Fibroblast of the aortic adventitia (primary cell): ENCODE data around the gene LRRC8D. TPM values are rescaled to one million over a fixed set of nuclear protein-coding genes. Genes with fewer than 3 reads are reported as not detected.

Source experiments
- DNase-seq: peaks from one replicate; pipeline ENCODE4 v3.0.0-alpha.2; 2010; ENCODE audit warnings: low read depth
- H3K4me3 ChIP-seq: 2 replicates; pipeline ENCODE4 v1.5.1; 2011; ENCODE audit warnings: low read depth, mild to moderate bottlenecking, control low read depth, low read length, moderate library complexity
- total RNA-seq: library from RNA; depleted of rRNA; stranded (reverse); fragments of >200 nt; gene quantifications from 2 replicates; pipeline ENCODE4 v1.2.3, GENCODE V29; 2012; ENCODE audit warnings: low replicate concordance
- TF ChIP-seq, protein P1 (sequence below): IDR thresholded peaks from 2 replicates; pipeline ENCODE4 v1.5.1; 2011; ENCODE audit warnings: mild to moderate bottlenecking, low read length, control low read depth, inconsistent platforms; ENCODE audit not compliant: insufficient read depth

LRRC8D gene
- total RNA-seq, 1 donor: 45.6 TPM

DNA sequence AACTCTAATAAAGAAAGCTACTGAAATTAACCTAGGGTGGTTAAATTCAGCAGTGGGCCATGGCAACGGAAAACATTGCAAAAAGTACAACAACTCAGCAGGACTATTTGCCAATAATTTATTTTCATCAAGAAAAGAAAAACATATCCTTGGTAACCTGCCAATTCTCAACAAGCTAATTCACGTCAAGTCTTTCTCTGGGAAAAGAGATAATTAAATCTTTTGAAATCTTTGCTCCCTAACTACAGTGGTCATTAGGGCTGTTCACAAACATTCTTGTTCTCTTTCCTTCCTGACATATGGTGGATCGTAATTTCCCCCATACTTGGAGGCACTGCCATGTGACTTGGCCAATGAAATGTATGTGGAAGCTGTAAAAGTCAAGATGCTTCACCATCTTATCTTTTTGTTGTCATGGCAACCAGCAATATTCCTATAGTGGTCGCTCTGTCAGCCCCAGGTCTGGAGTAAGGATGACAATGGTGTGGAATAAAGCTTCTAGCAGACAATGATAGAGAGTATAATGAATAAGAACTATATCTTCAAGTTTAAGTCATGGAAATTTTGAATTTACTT is 144.4 kb downstream of the LRRC8D start:
- TF ChIP-seq, protein P1, sequence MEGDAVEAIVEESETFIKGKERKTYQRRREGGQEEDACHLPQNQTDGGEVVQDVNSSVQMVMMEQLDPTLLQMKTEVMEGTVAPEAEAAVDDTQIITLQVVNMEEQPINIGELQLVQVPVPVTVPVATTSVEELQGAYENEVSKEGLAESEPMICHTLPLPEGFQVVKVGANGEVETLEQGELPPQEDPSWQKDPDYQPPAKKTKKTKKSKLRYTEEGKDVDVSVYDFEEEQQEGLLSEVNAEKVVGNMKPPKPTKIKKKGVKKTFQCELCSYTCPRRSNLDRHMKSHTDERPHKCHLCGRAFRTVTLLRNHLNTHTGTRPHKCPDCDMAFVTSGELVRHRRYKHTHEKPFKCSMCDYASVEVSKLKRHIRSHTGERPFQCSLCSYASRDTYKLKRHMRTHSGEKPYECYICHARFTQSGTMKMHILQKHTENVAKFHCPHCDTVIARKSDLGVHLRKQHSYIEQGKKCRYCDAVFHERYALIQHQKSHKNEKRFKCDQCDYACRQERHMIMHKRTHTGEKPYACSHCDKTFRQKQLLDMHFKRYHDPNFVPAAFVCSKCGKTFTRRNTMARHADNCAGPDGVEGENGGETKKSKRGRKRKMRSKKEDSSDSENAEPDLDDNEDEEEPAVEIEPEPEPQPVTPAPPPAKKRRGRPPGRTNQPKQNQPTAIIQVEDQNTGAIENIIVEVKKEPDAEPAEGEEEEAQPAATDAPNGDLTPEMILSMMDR: no peak
- no peak for DNase-seq
- no peak overlapping the region for H3K4me3 ChIP-seq

DNA sequence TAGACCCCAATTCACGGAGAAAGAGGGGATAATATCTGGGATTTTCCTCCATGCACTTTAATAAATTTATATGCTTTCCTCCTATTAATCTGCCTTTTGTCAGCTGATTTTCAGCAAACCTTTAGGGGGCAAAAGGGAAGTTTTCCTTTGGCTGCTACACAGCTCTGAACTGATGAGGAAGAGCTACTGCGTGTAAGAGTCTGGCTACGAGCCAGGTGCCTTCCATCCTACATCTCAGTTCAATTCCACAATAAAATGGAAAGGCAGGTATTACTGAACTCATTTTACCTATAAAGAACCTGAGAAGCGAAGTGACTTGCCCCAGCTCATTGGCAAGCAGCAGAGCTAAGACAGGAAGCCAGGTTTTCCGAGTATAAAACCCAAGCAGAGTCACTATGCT is 145.8 kb downstream of the LRRC8D start:
- no peak overlapping the region for H3K4me3 ChIP-seq
- TF ChIP-seq, protein P1: no peak
- no peak for DNase-seq

DNA sequence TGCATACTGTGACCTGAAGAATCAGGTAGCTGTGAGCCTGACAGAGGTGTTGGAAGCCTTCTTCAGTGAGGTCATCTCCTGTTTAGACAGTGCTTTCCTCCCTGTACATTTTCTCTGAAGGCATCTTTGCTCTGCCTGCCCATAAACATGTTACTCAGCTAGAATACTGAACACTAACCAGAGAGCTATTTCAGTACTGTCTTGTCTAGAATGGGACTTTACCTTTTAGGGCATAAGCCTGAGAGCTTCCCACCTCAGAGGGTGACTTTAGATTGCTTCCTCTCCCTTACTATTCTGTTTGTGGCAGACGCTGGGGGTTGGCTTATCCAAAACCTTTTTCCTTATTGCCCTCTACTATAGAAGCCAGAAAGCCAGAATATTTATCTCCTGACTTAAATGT is 150.8 kb downstream of the LRRC8D start:
- H3K4me3 ChIP-seq: no peak overlapping the region
- no peak for DNase-seq
- TF ChIP-seq, protein P1: no peak

DNA sequence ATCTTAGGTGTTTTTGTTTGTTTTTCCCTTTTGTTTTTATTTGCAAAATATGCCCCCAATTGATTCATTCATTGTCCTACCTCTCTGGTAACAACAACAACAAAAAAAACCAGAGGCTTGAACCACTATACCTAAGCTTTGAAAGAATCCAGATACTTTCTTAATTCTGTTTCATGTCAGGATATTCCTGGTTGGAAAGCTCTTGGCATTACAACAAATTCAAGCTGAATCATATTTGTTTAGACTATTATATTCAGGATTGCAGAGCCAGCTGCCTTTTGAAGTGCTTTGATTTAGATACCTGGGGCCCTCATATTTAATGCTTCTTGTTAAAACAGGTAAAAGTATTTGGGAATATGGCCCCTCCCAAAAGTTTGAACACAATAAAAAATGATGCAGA is 151.2 kb downstream of the LRRC8D start:
- no peak overlapping the region for H3K4me3 ChIP-seq
- TF ChIP-seq, protein P1: no peak
- DNase-seq: no peak

DNA sequence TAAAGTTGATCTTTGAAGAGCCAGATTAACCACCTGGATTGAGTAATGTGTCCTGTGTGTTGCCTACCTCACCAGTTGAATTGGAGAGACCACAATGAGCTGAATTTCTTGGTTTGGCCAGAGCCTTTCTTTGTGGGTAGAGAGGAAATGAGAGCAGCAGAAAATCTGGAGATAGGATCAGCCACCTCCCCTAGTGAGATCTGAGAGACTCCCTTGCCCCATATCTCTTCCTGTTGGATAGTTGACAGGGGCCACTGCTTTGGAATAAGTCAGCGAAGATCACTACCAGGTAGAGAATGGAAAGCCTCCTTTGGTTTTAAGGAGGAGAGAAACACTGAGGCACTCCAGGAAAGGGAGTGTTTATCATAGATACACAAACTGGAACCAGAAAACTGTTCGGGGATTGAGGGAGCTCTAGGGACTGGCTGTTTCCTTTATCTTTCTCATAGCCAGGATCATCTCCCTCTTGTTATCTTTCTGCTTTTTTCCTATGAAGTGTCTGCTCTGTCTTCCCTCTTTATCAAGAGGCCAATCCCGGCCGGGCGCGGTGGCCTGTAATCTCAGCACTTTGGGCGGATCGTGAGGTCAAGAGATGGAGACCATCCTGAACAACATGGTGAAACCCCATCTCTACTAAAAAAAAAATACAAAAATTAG is 152.8 kb downstream of the LRRC8D start:
- no peak overlapping the region for H3K4me3 ChIP-seq
- TF ChIP-seq, protein P1: no peak
- DNase-seq: no peak

DNA sequence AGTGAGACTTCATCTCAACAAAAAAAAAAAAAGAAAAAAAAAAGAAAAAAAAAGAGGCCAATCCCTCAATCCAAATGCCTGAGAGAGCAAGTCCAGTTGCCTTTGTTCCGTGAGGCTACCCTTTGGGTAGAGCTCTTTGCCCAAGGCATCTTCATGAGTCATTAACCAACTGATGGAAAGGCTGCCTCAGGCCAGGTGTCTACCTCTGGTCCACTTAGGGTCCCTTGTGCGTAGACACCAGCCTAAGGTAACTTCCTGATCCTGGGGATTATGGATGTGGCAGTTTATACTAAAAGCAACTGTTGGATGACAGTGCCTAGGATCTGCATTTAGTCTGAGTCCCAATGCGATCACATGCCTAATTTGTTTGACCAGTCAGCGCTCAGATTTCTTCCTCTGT is 153.4 kb downstream of the LRRC8D start:
- no peak overlapping the region for H3K4me3 ChIP-seq
- TF ChIP-seq, protein P1: no peak
- DNase-seq: no peak
